GM23338 (cell line): ENCODE measurements around the gene HLA-DQB1. TPM values are rescaled to one million over a fixed set of nuclear protein-coding genes. Genes with fewer than 3 reads are reported as not detected.

Source experiments
- ATAC-seq: fragments of 200-7000 bp; cut with Tn5 transposase; 3 replicates; pipeline ENCODE4 v1.9.1; 2020
- DNase-seq: peaks from one replicate; pipeline ENCODE4 v3.0.0-alpha.2; 2015; ENCODE audit warnings: low spot score
- H2AFZ ChIP-seq: fragments of 200-600 bp; sonication (generic); 2 replicates; pipeline ENCODE4 v1.8.0; 2016; ENCODE audit warnings: antibody characterized with exemption, mild to moderate bottlenecking, moderate library complexity
- H3F3A ChIP-seq: fragments of 200-600 bp; sonication (generic); replicated peaks from 2 replicates; pipeline ENCODE4 v1.8.0; 2017; ENCODE audit warnings: antibody characterized with exemption, mixed run types, low read depth
- H3K27ac ChIP-seq: fragments of 200-600 bp; sonication (generic); 2 replicates; pipeline ENCODE4 v1.6.1; 2016; ENCODE audit warnings: low read depth
- H3K27me3 ChIP-seq: fragments of 200-600 bp; sonication (generic); 2 replicates; pipeline ENCODE4 v1.8.0; 2016; ENCODE audit warnings: mild to moderate bottlenecking, mixed run types, moderate library complexity; ENCODE audit not compliant: insufficient read depth
- H3K36me3 ChIP-seq: fragments of 200-600 bp; sonication (generic); 2 replicates; pipeline ENCODE4 v1.8.0; 2016; ENCODE audit warnings: mild to moderate bottlenecking; ENCODE audit not compliant: insufficient read depth
- H3K4me1 ChIP-seq: fragments of 200-600 bp; sonication (generic); 2 replicates; pipeline ENCODE4 v1.8.0; 2016; ENCODE audit warnings: mild to moderate bottlenecking, moderate library complexity; ENCODE audit not compliant: insufficient read depth
- H3K4me2 ChIP-seq: fragments of 200-600 bp; sonication (generic); 2 replicates; pipeline ENCODE4 v1.7.1; 2017; ENCODE audit warnings: mixed run types
- H3K4me3 ChIP-seq: fragments of 200-600 bp; sonication (generic); 2 replicates; pipeline ENCODE4 v1.6.1; 2016; ENCODE audit warnings: mixed run types
- H3K79me2 ChIP-seq: fragments of 200-600 bp; sonication (generic); replicated peaks from 2 replicates; pipeline ENCODE4 v1.8.0; 2017; ENCODE audit warnings: mild to moderate bottlenecking; ENCODE audit not compliant: insufficient read depth
- H3K9me2 ChIP-seq: fragments of 200-600 bp; sonication (generic); 2 replicates; pipeline ENCODE4 v1.8.0; 2017; ENCODE audit not compliant: insufficient read depth
- H4K20me1 ChIP-seq: fragments of 200-600 bp; sonication (generic); replicated peaks from 2 replicates; pipeline ENCODE4 v1.8.0; 2017; ENCODE audit warnings: mild to moderate bottlenecking; ENCODE audit not compliant: insufficient read depth
- H3K27ac Mint-ChIP-seq: 2 replicates; pipeline ENCODE4 v1.8.0; 2020; ENCODE audit warnings: inconsistent platforms, mild to moderate bottlenecking, moderate library complexity, mixed read lengths
- H3K27me3 Mint-ChIP-seq: 3 replicates; pipeline ENCODE4 v1.8.0; 2022; ENCODE audit warnings: low read depth, mild to moderate bottlenecking, moderate library complexity, mixed read lengths, inconsistent platforms; ENCODE audit not compliant: insufficient read depth, poor library complexity
- H3K36me3 Mint-ChIP-seq: 3 replicates; pipeline ENCODE4 v1.8.0; 2021; ENCODE audit warnings: low read depth, mild to moderate bottlenecking, inconsistent platforms, moderate library complexity, mixed read lengths
- H3K4me1 Mint-ChIP-seq: 3 replicates; pipeline ENCODE4 v1.8.0; 2020; ENCODE audit warnings: mild to moderate bottlenecking, inconsistent platforms, mixed read lengths
- H3K4me3 Mint-ChIP-seq: 3 replicates; pipeline ENCODE4 v1.8.0; 2021; ENCODE audit warnings: moderate library complexity, mild to moderate bottlenecking, inconsistent platforms, mixed read lengths
- H3K9me3 Mint-ChIP-seq: 3 replicates; pipeline ENCODE4 v1.8.0; 2020; ENCODE audit warnings: moderate library complexity, mild to moderate bottlenecking, inconsistent platforms, mixed read lengths
- CREB1 ChIP-seq: fragments of 250-450 bp; sonication (Bioruptor Pico); IDR thresholded peaks from 2 replicates; pipeline ENCODE4 v1.5.0; 2020; ENCODE audit warnings: low read depth, mild to moderate bottlenecking, moderate library complexity
- EZH2 ChIP-seq: fragments of 200-600 bp; sonication (generic); IDR thresholded peaks from one replicate; pipeline ENCODE4 v1.8.0; 2017; ENCODE audit warnings: antibody characterized with exemption, mild to moderate bottlenecking, low read depth; ENCODE audit not compliant: unreplicated experiment
- EZH2phosphoT487 ChIP-seq: fragments of 200-600 bp; sonication (generic); IDR thresholded peaks from one replicate; pipeline ENCODE4 v1.8.1; 2018; ENCODE audit warnings: antibody characterized with exemption; ENCODE audit not compliant: unreplicated experiment
- JUNB ChIP-seq: IDR thresholded peaks from one replicate; pipeline ENCODE4 v1.6.1; 2016; ENCODE audit warnings: antibody characterized with exemption; ENCODE audit not compliant: unreplicated experiment
- NANOG ChIP-seq: IDR thresholded peaks from 2 replicates; pipeline ENCODE4 v1.6.1; 2016; ENCODE audit warnings: antibody characterized with exemption, borderline replicate concordance
- POLR2AphosphoS5 ChIP-seq: IDR thresholded peaks from 2 replicates; pipeline ENCODE4 v1.6.1; 2016; ENCODE audit warnings: antibody characterized with exemption, low read depth
- STAT1 ChIP-seq: IDR thresholded peaks from one replicate; pipeline ENCODE4 v1.6.1; 2016; ENCODE audit warnings: antibody characterized with exemption; ENCODE audit not compliant: unreplicated experiment
- ZNF114 ChIP-seq: fragments of 250-450 bp; sonication (Bioruptor Pico); IDR thresholded peaks from 2 replicates; pipeline ENCODE4 v1.5.0; 2020; ENCODE audit warnings: mild to moderate bottlenecking, moderate library complexity
- ZNF331 ChIP-seq: fragments of 250-450 bp; sonication (Bioruptor Pico); IDR thresholded peaks from 2 replicates; pipeline ENCODE4 v1.5.0; 2020; ENCODE audit warnings: low read depth, mild to moderate bottlenecking, moderate library complexity
- polyA plus RNA-seq: library from polyadenylated mRNA; unstranded; fragments of >200 nt; fragmentation: Nextera tagmentation; extraction: Ambion mirVana; gene quantifications from 2 replicates; pipeline ENCODE4 v1.2.1, GENCODE V29; 2016
- total RNA-seq: library from RNA; depleted of rRNA; stranded (reverse); fragments of >200 nt; shearing (Covaris generic); gene quantifications from 2 replicates; pipeline ENCODE4 v1.2.3, GENCODE V29; 2014
- TF ChIP-seq, protein P1 (sequence below): IDR thresholded peaks from 2 replicates; pipeline ENCODE4 v1.6.1; 2016; ENCODE audit warnings: antibody characterized with exemption
- TF ChIP-seq, protein P2 (sequence below): fragments of 250-450 bp; sonication (Bioruptor Pico); IDR thresholded peaks from 2 replicates; pipeline ENCODE4 v1.5.0; 2020; ENCODE audit warnings: mild to moderate bottlenecking, moderate library complexity
- TF ChIP-seq, protein P3 (sequence below), 2 experiments: fragments of 200-600 bp in 1 of 2; sonication (generic) in 1 of 2; conservative IDR thresholded peaks; 2 replicates each; pipeline versions ENCODE4 v1.5.1 to v1.6.1; 2016 to 2017; ENCODE audit warnings: antibody characterized with exemption in 2 of 2, low read depth in 2 of 2, mild to moderate bottlenecking in 2 of 2, moderate library complexity in 1 of 2
- TF ChIP-seq, protein P4 (sequence below): IDR thresholded peaks from one replicate; pipeline ENCODE4 v1.6.1; 2018; ENCODE audit warnings: antibody characterized with exemption; ENCODE audit not compliant: unreplicated experiment

The HLA-DQB1 gene
- total and polyA plus RNA-seq, 2 experiments from 2014 or later, result 5.7 to 6.5 TPM

DNA sequence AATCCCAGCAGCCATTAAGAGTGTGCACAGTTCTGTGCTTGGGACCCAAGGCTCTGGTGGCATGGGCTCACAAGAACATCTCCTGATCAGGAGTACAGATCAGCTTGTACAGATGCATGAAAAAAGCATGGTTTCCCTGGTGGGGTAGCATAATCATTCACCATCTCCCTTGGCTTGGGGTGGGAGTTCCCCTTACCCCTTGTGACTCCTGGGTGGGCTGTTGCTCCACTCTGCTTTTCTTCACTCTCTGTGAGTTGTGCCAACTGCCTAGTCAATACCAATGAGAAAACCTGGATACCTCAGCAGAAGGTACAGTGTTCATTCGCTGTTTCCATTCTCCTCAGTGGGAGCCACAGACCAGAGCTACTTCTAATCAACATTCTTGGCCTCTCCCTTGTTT, 13.6 kb upstream of the HLA-DQB1 start:
- no peaks in the 10 kb centered on the region for H3K36me3 ChIP-seq
- H3F3A ChIP-seq, result no peaks in the 10 kb centered on the region
- Mint-ChIP-seq H3K4me1 (no peaks in the 10 kb centered on the region), H3K27ac (no peak overlapping the region), H3K36me3 (peaks cover 7% of the 10 kb centered on the region; the same call in 2 of the 3 replicates), H3K9me3 (peaks cover 16% of the 10 kb centered on the region), H3K27me3 (no peaks in the 10 kb centered on the region), H3K4me3 (no peak overlapping the region)
- no peaks in the 10 kb centered on the region for H3K27me3 ChIP-seq
- DNase-seq, result no peak
- no peaks in the 10 kb centered on the region for H4K20me1 ChIP-seq
- no peak overlapping the region for H3K4me2 ChIP-seq
- TF ChIP-seq EZH2phosphoT487 (no peak), CREB1 (CRISPR knock-in tag) (no peak), ZNF114 (no peak), ZNF331 (CRISPR knock-in tag) (no peak), POLR2AphosphoS5 (no peak), JUNB (no peak), STAT1 (no peak), EZH2 (no peak), NANOG (no peak)
- TF ChIP-seq, protein P1, sequence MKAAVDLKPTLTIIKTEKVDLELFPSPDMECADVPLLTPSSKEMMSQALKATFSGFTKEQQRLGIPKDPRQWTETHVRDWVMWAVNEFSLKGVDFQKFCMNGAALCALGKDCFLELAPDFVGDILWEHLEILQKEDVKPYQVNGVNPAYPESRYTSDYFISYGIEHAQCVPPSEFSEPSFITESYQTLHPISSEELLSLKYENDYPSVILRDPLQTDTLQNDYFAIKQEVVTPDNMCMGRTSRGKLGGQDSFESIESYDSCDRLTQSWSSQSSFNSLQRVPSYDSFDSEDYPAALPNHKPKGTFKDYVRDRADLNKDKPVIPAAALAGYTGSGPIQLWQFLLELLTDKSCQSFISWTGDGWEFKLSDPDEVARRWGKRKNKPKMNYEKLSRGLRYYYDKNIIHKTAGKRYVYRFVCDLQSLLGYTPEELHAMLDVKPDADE, result no peak
- TF ChIP-seq, protein P2, sequence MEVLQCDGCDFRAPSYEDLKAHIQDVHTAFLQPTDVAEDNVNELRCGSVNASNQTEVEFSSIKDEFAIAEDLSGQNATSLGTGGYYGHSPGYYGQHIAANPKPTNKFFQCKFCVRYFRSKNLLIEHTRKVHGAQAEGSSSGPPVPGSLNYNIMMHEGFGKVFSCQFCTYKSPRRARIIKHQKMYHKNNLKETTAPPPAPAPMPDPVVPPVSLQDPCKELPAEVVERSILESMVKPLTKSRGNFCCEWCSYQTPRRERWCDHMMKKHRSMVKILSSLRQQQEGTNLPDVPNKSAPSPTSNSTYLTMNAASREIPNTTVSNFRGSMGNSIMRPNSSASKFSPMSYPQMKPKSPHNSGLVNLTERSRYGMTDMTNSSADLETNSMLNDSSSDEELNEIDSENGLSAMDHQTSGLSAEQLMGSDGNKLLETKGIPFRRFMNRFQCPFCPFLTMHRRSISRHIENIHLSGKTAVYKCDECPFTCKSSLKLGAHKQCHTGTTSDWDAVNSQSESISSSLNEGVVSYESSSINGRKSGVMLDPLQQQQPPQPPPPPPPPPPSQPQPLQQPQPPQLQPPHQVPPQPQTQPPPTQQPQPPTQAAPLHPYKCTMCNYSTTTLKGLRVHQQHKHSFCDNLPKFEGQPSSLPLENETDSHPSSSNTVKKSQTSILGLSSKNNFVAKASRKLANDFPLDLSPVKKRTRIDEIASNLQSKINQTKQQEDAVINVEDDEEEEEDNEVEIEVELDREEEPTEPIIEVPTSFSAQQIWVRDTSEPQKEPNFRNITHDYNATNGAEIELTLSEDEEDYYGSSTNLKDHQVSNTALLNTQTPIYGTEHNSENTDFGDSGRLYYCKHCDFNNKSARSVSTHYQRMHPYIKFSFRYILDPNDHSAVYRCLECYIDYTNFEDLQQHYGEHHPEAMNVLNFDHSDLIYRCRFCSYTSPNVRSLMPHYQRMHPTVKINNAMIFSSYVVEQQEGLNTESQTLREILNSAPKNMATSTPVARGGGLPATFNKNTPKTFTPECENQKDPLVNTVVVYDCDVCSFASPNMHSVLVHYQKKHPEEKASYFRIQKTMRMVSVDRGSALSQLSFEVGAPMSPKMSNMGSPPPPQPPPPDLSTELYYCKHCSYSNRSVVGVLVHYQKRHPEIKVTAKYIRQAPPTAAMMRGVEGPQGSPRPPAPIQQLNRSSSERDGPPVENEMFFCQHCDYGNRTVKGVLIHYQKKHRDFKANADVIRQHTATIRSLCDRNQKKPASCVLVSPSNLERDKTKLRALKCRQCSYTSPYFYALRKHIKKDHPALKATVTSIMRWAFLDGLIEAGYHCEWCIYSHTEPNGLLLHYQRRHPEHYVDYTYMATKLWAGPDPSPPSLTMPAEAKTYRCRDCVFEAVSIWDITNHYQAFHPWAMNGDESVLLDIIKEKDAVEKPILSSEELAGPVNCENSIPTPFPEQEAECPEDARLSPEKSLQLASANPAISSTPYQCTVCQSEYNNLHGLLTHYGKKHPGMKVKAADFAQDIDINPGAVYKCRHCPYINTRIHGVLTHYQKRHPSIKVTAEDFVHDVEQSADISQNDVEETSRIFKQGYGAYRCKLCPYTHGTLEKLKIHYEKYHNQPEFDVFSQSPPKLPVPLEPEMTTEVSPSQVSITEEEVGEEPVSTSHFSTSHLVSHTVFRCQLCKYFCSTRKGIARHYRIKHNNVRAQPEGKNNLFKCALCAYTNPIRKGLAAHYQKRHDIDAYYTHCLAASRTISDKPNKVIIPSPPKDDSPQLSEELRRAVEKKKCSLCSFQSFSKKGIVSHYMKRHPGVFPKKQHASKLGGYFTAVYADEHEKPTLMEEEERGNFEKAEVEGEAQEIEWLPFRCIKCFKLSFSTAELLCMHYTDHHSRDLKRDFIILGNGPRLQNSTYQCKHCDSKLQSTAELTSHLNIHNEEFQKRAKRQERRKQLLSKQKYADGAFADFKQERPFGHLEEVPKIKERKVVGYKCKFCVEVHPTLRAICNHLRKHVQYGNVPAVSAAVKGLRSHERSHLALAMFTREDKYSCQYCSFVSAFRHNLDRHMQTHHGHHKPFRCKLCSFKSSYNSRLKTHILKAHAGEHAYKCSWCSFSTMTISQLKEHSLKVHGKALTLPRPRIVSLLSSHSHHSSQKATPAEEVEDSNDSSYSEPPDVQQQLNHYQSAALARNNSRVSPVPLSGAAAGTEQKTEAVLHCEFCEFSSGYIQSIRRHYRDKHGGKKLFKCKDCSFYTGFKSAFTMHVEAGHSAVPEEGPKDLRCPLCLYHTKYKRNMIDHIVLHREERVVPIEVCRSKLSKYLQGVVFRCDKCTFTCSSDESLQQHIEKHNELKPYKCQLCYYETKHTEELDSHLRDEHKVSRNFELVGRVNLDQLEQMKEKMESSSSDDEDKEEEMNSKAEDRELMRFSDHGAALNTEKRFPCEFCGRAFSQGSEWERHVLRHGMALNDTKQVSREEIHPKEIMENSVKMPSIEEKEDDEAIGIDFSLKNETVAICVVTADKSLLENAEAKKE, result no peak
- TF ChIP-seq, protein P3, sequence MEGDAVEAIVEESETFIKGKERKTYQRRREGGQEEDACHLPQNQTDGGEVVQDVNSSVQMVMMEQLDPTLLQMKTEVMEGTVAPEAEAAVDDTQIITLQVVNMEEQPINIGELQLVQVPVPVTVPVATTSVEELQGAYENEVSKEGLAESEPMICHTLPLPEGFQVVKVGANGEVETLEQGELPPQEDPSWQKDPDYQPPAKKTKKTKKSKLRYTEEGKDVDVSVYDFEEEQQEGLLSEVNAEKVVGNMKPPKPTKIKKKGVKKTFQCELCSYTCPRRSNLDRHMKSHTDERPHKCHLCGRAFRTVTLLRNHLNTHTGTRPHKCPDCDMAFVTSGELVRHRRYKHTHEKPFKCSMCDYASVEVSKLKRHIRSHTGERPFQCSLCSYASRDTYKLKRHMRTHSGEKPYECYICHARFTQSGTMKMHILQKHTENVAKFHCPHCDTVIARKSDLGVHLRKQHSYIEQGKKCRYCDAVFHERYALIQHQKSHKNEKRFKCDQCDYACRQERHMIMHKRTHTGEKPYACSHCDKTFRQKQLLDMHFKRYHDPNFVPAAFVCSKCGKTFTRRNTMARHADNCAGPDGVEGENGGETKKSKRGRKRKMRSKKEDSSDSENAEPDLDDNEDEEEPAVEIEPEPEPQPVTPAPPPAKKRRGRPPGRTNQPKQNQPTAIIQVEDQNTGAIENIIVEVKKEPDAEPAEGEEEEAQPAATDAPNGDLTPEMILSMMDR (conservative IDR thresholded peaks at IDR 0.05; ENCODE audit: low read depth in 2 of 2), result no peak
- TF ChIP-seq, protein P4, sequence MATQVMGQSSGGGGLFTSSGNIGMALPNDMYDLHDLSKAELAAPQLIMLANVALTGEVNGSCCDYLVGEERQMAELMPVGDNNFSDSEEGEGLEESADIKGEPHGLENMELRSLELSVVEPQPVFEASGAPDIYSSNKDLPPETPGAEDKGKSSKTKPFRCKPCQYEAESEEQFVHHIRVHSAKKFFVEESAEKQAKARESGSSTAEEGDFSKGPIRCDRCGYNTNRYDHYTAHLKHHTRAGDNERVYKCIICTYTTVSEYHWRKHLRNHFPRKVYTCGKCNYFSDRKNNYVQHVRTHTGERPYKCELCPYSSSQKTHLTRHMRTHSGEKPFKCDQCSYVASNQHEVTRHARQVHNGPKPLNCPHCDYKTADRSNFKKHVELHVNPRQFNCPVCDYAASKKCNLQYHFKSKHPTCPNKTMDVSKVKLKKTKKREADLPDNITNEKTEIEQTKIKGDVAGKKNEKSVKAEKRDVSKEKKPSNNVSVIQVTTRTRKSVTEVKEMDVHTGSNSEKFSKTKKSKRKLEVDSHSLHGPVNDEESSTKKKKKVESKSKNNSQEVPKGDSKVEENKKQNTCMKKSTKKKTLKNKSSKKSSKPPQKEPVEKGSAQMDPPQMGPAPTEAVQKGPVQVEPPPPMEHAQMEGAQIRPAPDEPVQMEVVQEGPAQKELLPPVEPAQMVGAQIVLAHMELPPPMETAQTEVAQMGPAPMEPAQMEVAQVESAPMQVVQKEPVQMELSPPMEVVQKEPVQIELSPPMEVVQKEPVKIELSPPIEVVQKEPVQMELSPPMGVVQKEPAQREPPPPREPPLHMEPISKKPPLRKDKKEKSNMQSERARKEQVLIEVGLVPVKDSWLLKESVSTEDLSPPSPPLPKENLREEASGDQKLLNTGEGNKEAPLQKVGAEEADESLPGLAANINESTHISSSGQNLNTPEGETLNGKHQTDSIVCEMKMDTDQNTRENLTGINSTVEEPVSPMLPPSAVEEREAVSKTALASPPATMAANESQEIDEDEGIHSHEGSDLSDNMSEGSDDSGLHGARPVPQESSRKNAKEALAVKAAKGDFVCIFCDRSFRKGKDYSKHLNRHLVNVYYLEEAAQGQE, result no peak
- no peaks in the 10 kb centered on the region for H3K9me2 ChIP-seq
- ATAC-seq, result no peak
- no peak overlapping the region for H2AFZ ChIP-seq
- no peaks in the 10 kb centered on the region for H3K79me2 ChIP-seq
- H3K4me3 ChIP-seq, result no peak overlapping the region
- H3K27ac ChIP-seq, result no peak overlapping the region
- no peaks in the 10 kb centered on the region for H3K4me1 ChIP-seq
